WTC11 (cell line): ENCODE measurements around the gene KCNG4. TPM values are rescaled to one million over a fixed set of nuclear protein-coding genes. Genes with fewer than 3 reads are reported as not detected.
A peak's percentile ranks its signal among the peaks of the same experiment; 100 is the strongest.

Source experiments
- ATAC-seq: fragments of 200-7000 bp; cut with Tn5 transposase; 2 replicates; pipeline ENCODE4 v1.10.0; 2021; ENCODE audit warnings: mild to moderate bottlenecking, moderate library complexity
- CTCF ChIA-PET: fragments of 300-600 bp; sonication (Branson Sonifier 250); formaldehyde crosslinking; loops from one replicate; lab custom pipeline; 2021; ENCODE audit warnings: antibody characterized with exemption; lab: Charles Lee
- POLR2A ChIA-PET: fragments of 350-600 bp; sonication (Branson Sonifier 250); formaldehyde crosslinking; loops from one replicate; lab custom pipeline; 2021; ENCODE audit warnings: antibody characterized with exemption; lab: Charles Lee
- DNase-seq: peaks from one replicate; pipeline ENCODE4 v3.0.0; 2021; ENCODE audit warnings: low spot score
- H3K27ac Mint-ChIP-seq: 2 replicates; pipeline ENCODE4 v1.8.0; 2021; ENCODE audit warnings: mixed read lengths
- H3K27me3 Mint-ChIP-seq: 2 replicates; pipeline ENCODE4 v1.8.0; 2021; ENCODE audit warnings: low read depth, mild to moderate bottlenecking, moderate library complexity, mixed read lengths
- H3K36me3 Mint-ChIP-seq: 2 replicates; pipeline ENCODE4 v1.8.0; 2021; ENCODE audit warnings: mixed read lengths
- H3K4me1 Mint-ChIP-seq: 2 replicates; pipeline ENCODE4 v1.8.0; 2022; ENCODE audit warnings: mixed read lengths
- H3K4me3 Mint-ChIP-seq: 2 replicates; pipeline ENCODE4 v1.8.0; 2021; ENCODE audit warnings: mild to moderate bottlenecking, moderate library complexity, mixed read lengths
- H3K9me3 Mint-ChIP-seq: 2 replicates; pipeline ENCODE4 v1.8.0; 2021; ENCODE audit warnings: mixed read lengths
- ATF1 ChIP-seq: sonication (generic); formaldehyde crosslinking; IDR thresholded peaks from 2 replicates; pipeline ENCODE4 v1.8.1; 2023; ENCODE audit warnings: mild to moderate bottlenecking, moderate library complexity, missing genetic modification reagents
- CREB1 ChIP-seq: sonication (generic); formaldehyde crosslinking; IDR thresholded peaks from 2 replicates; pipeline ENCODE4 v1.8.0; 2023; ENCODE audit warnings: mild to moderate bottlenecking, missing genetic modification reagents
- CTCF ChIP-seq: fragments of 200-600 bp; IDR thresholded peaks from 2 replicates; pipeline ENCODE4 v1.8.0; 2022; ENCODE audit warnings: antibody characterized with exemption
- GABPB1 ChIP-seq: sonication (generic); formaldehyde crosslinking; IDR thresholded peaks from 2 replicates; pipeline ENCODE4 v1.8.1; 2023; ENCODE audit warnings: mild to moderate bottlenecking, missing genetic modification reagents
- JAZF1 ChIP-seq: fragments of 250-450 bp; sonication (Bioruptor Pico); IDR thresholded peaks from 2 replicates; pipeline ENCODE4 v1.9.0; 2021; ENCODE audit warnings: moderate library complexity, mild to moderate bottlenecking, inconsistent platforms
- KAT7 ChIP-seq: sonication (generic); formaldehyde crosslinking; IDR thresholded peaks from 2 replicates; pipeline ENCODE4 v1.8.1; 2023; ENCODE audit warnings: missing genetic modification reagents, mild to moderate bottlenecking, borderline replicate concordance
- NR2C2 ChIP-seq: sonication (generic); formaldehyde crosslinking; IDR thresholded peaks from 2 replicates; pipeline ENCODE4 v1.8.0; 2022; ENCODE audit warnings: mild to moderate bottlenecking, missing genetic modification reagents
- NR3C1 ChIP-seq: sonication (generic); formaldehyde crosslinking; conservative IDR thresholded peaks from 2 replicates; pipeline ENCODE4 v1.8.1; 2023; ENCODE audit warnings: low read depth, mild to moderate bottlenecking, missing genetic modification reagents
- PRRX2 ChIP-seq: fragments of 250-450 bp; sonication (Bioruptor Pico); IDR thresholded peaks from 2 replicates; pipeline ENCODE4 v1.8.0; 2021; ENCODE audit warnings: mild to moderate bottlenecking
- SOX15 ChIP-seq: fragments of 250-450 bp; sonication (Bioruptor Pico); IDR thresholded peaks from 2 replicates; pipeline ENCODE4 v1.9.0; 2021; ENCODE audit warnings: mild to moderate bottlenecking
- TP53 ChIP-seq: sonication (generic); formaldehyde crosslinking; IDR thresholded peaks from 2 replicates; pipeline ENCODE4 v1.8.1; 2023; ENCODE audit warnings: mild to moderate bottlenecking, missing genetic modification reagents
- ZNF121 ChIP-seq: sonication (generic); formaldehyde crosslinking; IDR thresholded peaks from 2 replicates; pipeline ENCODE4 v1.8.0; 2023; ENCODE audit warnings: missing genetic modification reagents
- total RNA-seq: library from RNA; stranded (reverse); gene quantifications from 3 replicates; pipeline ENCODE4 v1.2.3, GENCODE V29; 2021
- TF ChIP-seq, protein P1 (sequence below): sonication (generic); formaldehyde crosslinking; IDR thresholded peaks from 2 replicates; pipeline ENCODE4 v1.8.1; 2022; ENCODE audit warnings: mild to moderate bottlenecking, missing genetic modification reagents, moderate library complexity, borderline replicate concordance
- TF ChIP-seq, protein P2 (sequence below): sonication (generic); formaldehyde crosslinking; IDR thresholded peaks from 2 replicates; pipeline ENCODE4 v1.8.1; 2023; ENCODE audit warnings: mild to moderate bottlenecking, missing genetic modification reagents, borderline replicate concordance
- TF ChIP-seq, protein P3 (sequence below): sonication (generic); formaldehyde crosslinking; IDR thresholded peaks from 2 replicates; pipeline ENCODE4 v1.8.0; 2022; ENCODE audit warnings: mild to moderate bottlenecking, missing genetic modification reagents

KCNG4 gene
- total RNA-seq, 1 experiment from 2014 or later: not detected

GRCh38 chr16:84175350-84176081 is 64.3 kb downstream of the KCNG4 start:
- Mint-ChIP-seq H3K4me3 (no peak overlapping the region), H3K9me3 (no peaks in the 10 kb centered on the region), H3K27me3 (no peaks in the 10 kb centered on the region), H3K4me1 (no peaks in the 10 kb centered on the region), H3K36me3 (peaks cover 11% of the 10 kb centered on the region; the same call in 1 of the 2 replicates), H3K27ac (no peak overlapping the region)
- ChIA-PET POLR2A (no interaction called here), CTCF (interaction anchor here (0.6 to 4.5 kb wide), 18 partner anchors 8 to 293 kb away, joined by 3 to 51 read pairs (median 4); partner anchors contain the start of genes ADAD2, DNAAF1, HSDL1 and MBTPS1)
- peak; percentile 65 for TF ChIP-seq CTCF
- no peak for TF ChIP-seq KAT7 (CRISPR knock-in tag)
- no peak for TF ChIP-seq ZNF121
- DNase-seq (peak; percentile 62), ATAC-seq (peak; percentile 83)

- ChIA-PET CTCF (interaction anchor here (0.8 to 5.8 kb wide), 4 partner anchors 13 to 90 kb away, joined by 3 to 41 read pairs (median 7); partner anchors contain the start of genes MBTPS1 and TAF1C), POLR2A (no interaction called here)
- peaks cover 11% of the 10 kb centered on the region; the same call in 1 of the 2 replicates for H3K36me3 Mint-ChIP-seq
- ATAC-seq: no peak
- no peaks in the 10 kb centered on the region for H3K9me3 Mint-ChIP-seq
- TF ChIP-seq ATF1 (CRISPR knock-in tag): no peak
- TF ChIP-seq, protein P1, sequence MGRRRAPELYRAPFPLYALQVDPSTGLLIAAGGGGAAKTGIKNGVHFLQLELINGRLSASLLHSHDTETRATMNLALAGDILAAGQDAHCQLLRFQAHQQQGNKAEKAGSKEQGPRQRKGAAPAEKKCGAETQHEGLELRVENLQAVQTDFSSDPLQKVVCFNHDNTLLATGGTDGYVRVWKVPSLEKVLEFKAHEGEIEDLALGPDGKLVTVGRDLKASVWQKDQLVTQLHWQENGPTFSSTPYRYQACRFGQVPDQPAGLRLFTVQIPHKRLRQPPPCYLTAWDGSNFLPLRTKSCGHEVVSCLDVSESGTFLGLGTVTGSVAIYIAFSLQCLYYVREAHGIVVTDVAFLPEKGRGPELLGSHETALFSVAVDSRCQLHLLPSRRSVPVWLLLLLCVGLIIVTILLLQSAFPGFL (CRISPR knock-in tag): no peak
- TF ChIP-seq, protein P2, sequence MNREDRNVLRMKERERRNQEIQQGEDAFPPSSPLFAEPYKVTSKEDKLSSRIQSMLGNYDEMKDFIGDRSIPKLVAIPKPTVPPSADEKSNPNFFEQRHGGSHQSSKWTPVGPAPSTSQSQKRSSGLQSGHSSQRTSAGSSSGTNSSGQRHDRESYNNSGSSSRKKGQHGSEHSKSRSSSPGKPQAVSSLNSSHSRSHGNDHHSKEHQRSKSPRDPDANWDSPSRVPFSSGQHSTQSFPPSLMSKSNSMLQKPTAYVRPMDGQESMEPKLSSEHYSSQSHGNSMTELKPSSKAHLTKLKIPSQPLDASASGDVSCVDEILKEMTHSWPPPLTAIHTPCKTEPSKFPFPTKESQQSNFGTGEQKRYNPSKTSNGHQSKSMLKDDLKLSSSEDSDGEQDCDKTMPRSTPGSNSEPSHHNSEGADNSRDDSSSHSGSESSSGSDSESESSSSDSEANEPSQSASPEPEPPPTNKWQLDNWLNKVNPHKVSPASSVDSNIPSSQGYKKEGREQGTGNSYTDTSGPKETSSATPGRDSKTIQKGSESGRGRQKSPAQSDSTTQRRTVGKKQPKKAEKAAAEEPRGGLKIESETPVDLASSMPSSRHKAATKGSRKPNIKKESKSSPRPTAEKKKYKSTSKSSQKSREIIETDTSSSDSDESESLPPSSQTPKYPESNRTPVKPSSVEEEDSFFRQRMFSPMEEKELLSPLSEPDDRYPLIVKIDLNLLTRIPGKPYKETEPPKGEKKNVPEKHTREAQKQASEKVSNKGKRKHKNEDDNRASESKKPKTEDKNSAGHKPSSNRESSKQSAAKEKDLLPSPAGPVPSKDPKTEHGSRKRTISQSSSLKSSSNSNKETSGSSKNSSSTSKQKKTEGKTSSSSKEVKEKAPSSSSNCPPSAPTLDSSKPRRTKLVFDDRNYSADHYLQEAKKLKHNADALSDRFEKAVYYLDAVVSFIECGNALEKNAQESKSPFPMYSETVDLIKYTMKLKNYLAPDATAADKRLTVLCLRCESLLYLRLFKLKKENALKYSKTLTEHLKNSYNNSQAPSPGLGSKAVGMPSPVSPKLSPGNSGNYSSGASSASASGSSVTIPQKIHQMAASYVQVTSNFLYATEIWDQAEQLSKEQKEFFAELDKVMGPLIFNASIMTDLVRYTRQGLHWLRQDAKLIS: no peak
- no peak for TF ChIP-seq JAZF1 (CRISPR knock-in tag)
- no peak for TF ChIP-seq KAT7 (CRISPR knock-in tag)
- no peak for TF ChIP-seq NR2C2 (CRISPR knock-in tag)
- TF ChIP-seq TP53 (CRISPR knock-in tag): no peak
- no peak for TF ChIP-seq SOX15
- TF ChIP-seq PRRX2 (CRISPR knock-in tag): no peak
- no peak for TF ChIP-seq CREB1 (CRISPR knock-in tag)
- no peak for TF ChIP-seq NR3C1
- TF ChIP-seq GABPB1 (CRISPR knock-in tag): no peak
- TF ChIP-seq, protein P3, sequence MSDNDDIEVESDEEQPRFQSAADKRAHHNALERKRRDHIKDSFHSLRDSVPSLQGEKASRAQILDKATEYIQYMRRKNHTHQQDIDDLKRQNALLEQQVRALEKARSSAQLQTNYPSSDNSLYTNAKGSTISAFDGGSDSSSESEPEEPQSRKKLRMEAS: no peak
- no peak for TF ChIP-seq CTCF
- no peaks in the 10 kb centered on the region for H3K4me1 Mint-ChIP-seq
- no peaks in the 10 kb centered on the region for H3K27me3 Mint-ChIP-seq
- H3K27ac Mint-ChIP-seq: no peak overlapping the region
- H3K4me3 Mint-ChIP-seq: no peak overlapping the region
- DNase-seq: no peak
Measured at GRCh38 chr16:84174396-84174795, 65.4 kb downstream of the KCNG4 start.
